Keratinocyte (primary cell): ENCODE results near the gene ANP32D. TPM values are rescaled to one million over a fixed set of nuclear protein-coding genes. Genes with fewer than 3 reads are reported as not detected.

ENCODE experiments used
- DNase-seq: peaks from one replicate; pipeline ENCODE4 v3.0.0-alpha.2; 2011; ENCODE audit warnings: low read depth, missing footprints, low spot score
- FAIRE-seq: peaks from 2 replicates; lab custom pipeline; 2011; peaks lifted over from hg19 to GRCh38; lab: Jason Lieb, UNC
- H2AFZ ChIP-seq: 2 replicates; pipeline ENCODE4 v1.6.0; 2012; ENCODE audit warnings: low read length, control low read depth, inconsistent platforms; ENCODE audit not compliant: control insufficient read depth
- H3K27ac ChIP-seq: 2 replicates; pipeline ENCODE4 v1.5.1; 2011; ENCODE audit warnings: low read length; ENCODE audit not compliant: control insufficient read depth, insufficient read depth
- H3K27me3 ChIP-seq: 3 replicates; pipeline ENCODE4 v1.6.0; 2011; ENCODE audit warnings: low read length; ENCODE audit not compliant: control insufficient read depth, insufficient read depth; ENCODE audit errors: extremely low read depth
- H3K36me3 ChIP-seq, 2 experiments: 2 replicates in 1 of 2; 3 replicates in 1 of 2; pipeline ENCODE4 v1.5.1; 2011; ENCODE audit warnings: low read length in 2 of 2, mild to moderate bottlenecking in 1 of 2; ENCODE audit not compliant: control insufficient read depth in 2 of 2, insufficient read depth in 2 of 2; ENCODE audit errors: extremely low read depth in 1 of 2
- H3K4me1 ChIP-seq: 3 replicates; pipeline ENCODE4 v1.5.1; 2011; ENCODE audit warnings: low read length; ENCODE audit not compliant: control insufficient read depth, insufficient read depth; ENCODE audit errors: extremely low read depth
- H3K4me2 ChIP-seq: 3 replicates; pipeline ENCODE4 v1.6.0; 2011; ENCODE audit warnings: low read depth, low read length; ENCODE audit not compliant: control insufficient read depth, insufficient read depth; ENCODE audit errors: extremely low read depth
- H3K4me3 ChIP-seq, 3 experiments: fragments of 200-600 bp in 1 of 3; sonication (generic) in 1 of 3; 2 replicates in 2 of 3; 3 replicates in 1 of 3; pipeline ENCODE4 v1.5.1; 2011 to 2016; ENCODE audit warnings: low read length in 3 of 3, mild to moderate bottlenecking in 3 of 3, control low read depth in 2 of 3, inconsistent platforms in 1 of 3, low read depth in 1 of 3, mixed read lengths in 1 of 3, mixed run types in 1 of 3, moderate library complexity in 1 of 3; ENCODE audit not compliant: control insufficient read depth in 2 of 3, insufficient read depth in 2 of 3; ENCODE audit errors: extremely low read depth in 1 of 3
- H3K79me2 ChIP-seq: 2 replicates; pipeline ENCODE4 v1.6.0; 2012; ENCODE audit warnings: low read length; ENCODE audit not compliant: control insufficient read depth, insufficient read depth
- H3K9ac ChIP-seq: 3 replicates; pipeline ENCODE4 v1.6.0; 2011; ENCODE audit warnings: low read length; ENCODE audit not compliant: control insufficient read depth, insufficient read depth; ENCODE audit errors: extremely low read depth
- H3K9me1 ChIP-seq: 3 replicates; pipeline ENCODE4 v1.6.0; 2011; ENCODE audit warnings: low read length; ENCODE audit not compliant: control insufficient read depth, insufficient read depth; ENCODE audit errors: extremely low read depth
- H3K9me3 ChIP-seq: 2 replicates; pipeline ENCODE4 v1.5.1; 2012; ENCODE audit warnings: low read depth, low read length; ENCODE audit not compliant: control insufficient read depth
- H4K20me1 ChIP-seq: 3 replicates; pipeline ENCODE4 v1.6.0; 2011; ENCODE audit warnings: low read length; ENCODE audit not compliant: control insufficient read depth, insufficient read depth; ENCODE audit errors: extremely low read depth
- CTCF ChIP-seq, 3 experiments: IDR thresholded peaks in 1 of 3; conservative IDR thresholded peaks in 1 of 3; optimal IDR thresholded peaks in 1 of 3; 2 replicates in 2 of 3; 3 replicates in 1 of 3; pipeline versions ENCODE3 to v1.5.1; 2011; ENCODE audit warnings: low read length in 3 of 3, mild to moderate bottlenecking in 3 of 3, moderate library complexity in 2 of 3, control low read depth in 1 of 3, inconsistent platforms in 1 of 3; ENCODE audit not compliant: insufficient read depth in 2 of 3; ENCODE audit errors: extremely low read depth in 1 of 3
- EZH2 ChIP-seq: IDR thresholded peaks from one replicate; pipeline ENCODE4 v1.6.1; 2012; ENCODE audit warnings: inconsistent platforms, mild to moderate bottlenecking, low read length, moderate library complexity
- dilution Hi-C: fragments of 300-500 bp; cut with MboI; formaldehyde crosslinking; loops from one replicate; pipeline ENCODE4 v1.7.0; 2020; ENCODE audit warnings: low sequenced_read_pairs; ENCODE audit not compliant: extremely low pct_ligation_motif_present
- polyA plus RNA-seq, 5 experiments: library from polyadenylated mRNA; depleted of rRNA in 3 of 5; stranded (reverse) in 3 of 5; stranded (forward) in 1 of 5; unstranded in 1 of 5; fragments of >200 nt; gene quantifications; 1 replicate in 1 of 5; 2 replicates in 3 of 5; 3 replicates in 1 of 5; pipeline versions ENCODE4 v1.2.1 to v1.2.3, GENCODE V29; 2011 to 2012; ENCODE audit warnings: missing spikeins in 2 of 5, low read depth in 1 of 5, low replicate concordance in 1 of 5

Gene ANP32D
- polyA plus RNA-seq, 1 donor (not counting 4 experiments of a cell fraction or from before 2014, with no cell fraction given), result not detected

- Histone ChIP-seq H3K4me1 (no peaks in the 10 kb centered on the region), H3K27me3 (no peaks in the 10 kb centered on the region), H3K36me3 (no peaks in the 10 kb centered on the region), H4K20me1 (no peaks in the 10 kb centered on the region), H3K9me3 (no peaks in the 10 kb centered on the region), H3K79me2 (no peaks in the 10 kb centered on the region), H2AFZ (no peak overlapping the region), H3K9me1 (no peaks in the 10 kb centered on the region), H3K4me3 (no peak overlapping the region), H3K27ac (no peak overlapping the region), H3K4me2 (no peak overlapping the region), H3K9ac (no peak overlapping the region)
- DNase-seq (no peak), FAIRE-seq (no peak)
- dilution Hi-C loops, result no loop called here
- TF ChIP-seq CTCF (optimal IDR thresholded peaks at IDR 0.05 in 1 of 3, IDR thresholded peaks at IDR 0.05 in 1 of 3, conservative IDR thresholded peaks at IDR 0.05 in 1 of 3; ENCODE audit: extremely low read depth in 1 of 3, insufficient read depth in 2 of 3, low read length in 3 of 3) (peak in 1 of 3 experiments; percentile 3), EZH2 (no peak)
These were observed 30.0 kb upstream of the ANP32D start for GRCh38 chr12:48442179-48442847.

- no peak overlapping the region for H2AFZ ChIP-seq
- no peaks in the 10 kb centered on the region for H3K79me2 ChIP-seq
- no peak overlapping the region for H3K27ac ChIP-seq
These were observed 26.8 kb upstream of the ANP32D start for GRCh38 chr12:48445538-48445937.

More at GRCh38 chr12:48445538-48445937, 26.8 kb upstream of the ANP32D start:
- DNase-seq (no peak), FAIRE-seq (no peak)
- H3K9me1 ChIP-seq, result no peaks in the 10 kb centered on the region
- no peaks in the 10 kb centered on the region for H3K36me3 ChIP-seq
- TF ChIP-seq CTCF (optimal IDR thresholded peaks at IDR 0.05 in 1 of 3, IDR thresholded peaks at IDR 0.05 in 1 of 3, conservative IDR thresholded peaks at IDR 0.05 in 1 of 3; ENCODE audit: extremely low read depth in 1 of 3, insufficient read depth in 2 of 3, low read length in 3 of 3) (no peak), EZH2 (no peak)
- no peak overlapping the region for H3K4me2 ChIP-seq
- dilution Hi-C loops, result no loop called here
- peaks cover 4% of the 10 kb centered on the region for H3K27me3 ChIP-seq
- H3K9ac ChIP-seq, result no peak overlapping the region
- no peaks in the 10 kb centered on the region for H4K20me1 ChIP-seq
- no peaks in the 10 kb centered on the region for H3K4me1 ChIP-seq
- H3K4me3 ChIP-seq, result no peak overlapping the region
- no peaks in the 10 kb centered on the region for H3K9me3 ChIP-seq
